B cell (primary cell): ENCODE measurements around the gene SSR1.

Experiments
- EZH2 ChIP-seq: IDR thresholded peaks from 2 replicates; pipeline ENCODE4 v1.6.1; 2012; ENCODE audit warnings: borderline replicate concordance, low read depth, mild to moderate bottlenecking, moderate library complexity, low read length; ENCODE audit not compliant: insufficient read depth, poor library complexity, severe bottlenecking
- TF ChIP-seq, protein P1 (sequence below): fragments of 200-600 bp; IDR thresholded peaks from one replicate; pipeline ENCODE4 v1.8.0; 2022; ENCODE audit warnings: antibody characterized with exemption, mild to moderate bottlenecking

- TF ChIP-seq, protein P1, sequence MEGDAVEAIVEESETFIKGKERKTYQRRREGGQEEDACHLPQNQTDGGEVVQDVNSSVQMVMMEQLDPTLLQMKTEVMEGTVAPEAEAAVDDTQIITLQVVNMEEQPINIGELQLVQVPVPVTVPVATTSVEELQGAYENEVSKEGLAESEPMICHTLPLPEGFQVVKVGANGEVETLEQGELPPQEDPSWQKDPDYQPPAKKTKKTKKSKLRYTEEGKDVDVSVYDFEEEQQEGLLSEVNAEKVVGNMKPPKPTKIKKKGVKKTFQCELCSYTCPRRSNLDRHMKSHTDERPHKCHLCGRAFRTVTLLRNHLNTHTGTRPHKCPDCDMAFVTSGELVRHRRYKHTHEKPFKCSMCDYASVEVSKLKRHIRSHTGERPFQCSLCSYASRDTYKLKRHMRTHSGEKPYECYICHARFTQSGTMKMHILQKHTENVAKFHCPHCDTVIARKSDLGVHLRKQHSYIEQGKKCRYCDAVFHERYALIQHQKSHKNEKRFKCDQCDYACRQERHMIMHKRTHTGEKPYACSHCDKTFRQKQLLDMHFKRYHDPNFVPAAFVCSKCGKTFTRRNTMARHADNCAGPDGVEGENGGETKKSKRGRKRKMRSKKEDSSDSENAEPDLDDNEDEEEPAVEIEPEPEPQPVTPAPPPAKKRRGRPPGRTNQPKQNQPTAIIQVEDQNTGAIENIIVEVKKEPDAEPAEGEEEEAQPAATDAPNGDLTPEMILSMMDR: no peak
- TF ChIP-seq EZH2: no peak
Observed at GRCh38 chr6:7338031-7338430, 25.0 kb upstream of the SSR1 start.
